Measurements from ENCODE around the gene CRACR2A. TPM values are rescaled to one million over a fixed set of nuclear protein-coding genes. Genes with fewer than 3 reads are reported as not detected.

CRACR2A gene
- total RNA-seq, 2 donors from 2014 or later = 1.1 to 4.7 TPM

- DNase-seq = no peak
- peaks cover 17% of the 10 kb centered on the region for H3K4me1 Mint-ChIP-seq
- Histone ChIP-seq H3K4me1 (ENCODE audit: control insufficient read depth, insufficient read depth, low read length) (peaks cover 8% of the 10 kb centered on the region), H3K27ac (ENCODE audit: low read depth, low read length) (no peak overlapping the region), H3K27me3 (ENCODE audit: control insufficient read depth, insufficient read depth, low read length, poor library complexity, severe bottlenecking) (peaks cover 67% of the 10 kb centered on the region), H3K9me3 (ENCODE audit: control insufficient read depth, low read length) (peaks cover 20% of the 10 kb centered on the region), H3K4me3 (ENCODE audit: low read length) (no peak overlapping the region), H3K9ac (ENCODE audit: extremely low read depth, low read length, poor library complexity, severe bottlenecking) (no peak overlapping the region), H3K36me3 (ENCODE audit: control insufficient read depth, insufficient read depth, low read length) (no peaks in the 10 kb centered on the region)
- H3K27ac Mint-ChIP-seq = no peak overlapping the region
- no peak overlapping the region for H3K4me3 Mint-ChIP-seq
- peaks cover 48% of the 10 kb centered on the region for H3K27me3 Mint-ChIP-seq (ENCODE audit: insufficient read depth)
- peaks cover 23% of the 10 kb centered on the region for H3K9me3 Mint-ChIP-seq
- peaks cover 9% of the 10 kb centered on the region for H3K36me3 Mint-ChIP-seq (ENCODE audit: low read depth)
- WGBS, 2 experiments (ENCODE audit: insufficient coverage in 1 of 2, insufficient read length in 1 of 2) = 56 to 89% methylated on average over 1 to 4 of the region's 4 CpGs
- TF ChIP-seq, protein P1, sequence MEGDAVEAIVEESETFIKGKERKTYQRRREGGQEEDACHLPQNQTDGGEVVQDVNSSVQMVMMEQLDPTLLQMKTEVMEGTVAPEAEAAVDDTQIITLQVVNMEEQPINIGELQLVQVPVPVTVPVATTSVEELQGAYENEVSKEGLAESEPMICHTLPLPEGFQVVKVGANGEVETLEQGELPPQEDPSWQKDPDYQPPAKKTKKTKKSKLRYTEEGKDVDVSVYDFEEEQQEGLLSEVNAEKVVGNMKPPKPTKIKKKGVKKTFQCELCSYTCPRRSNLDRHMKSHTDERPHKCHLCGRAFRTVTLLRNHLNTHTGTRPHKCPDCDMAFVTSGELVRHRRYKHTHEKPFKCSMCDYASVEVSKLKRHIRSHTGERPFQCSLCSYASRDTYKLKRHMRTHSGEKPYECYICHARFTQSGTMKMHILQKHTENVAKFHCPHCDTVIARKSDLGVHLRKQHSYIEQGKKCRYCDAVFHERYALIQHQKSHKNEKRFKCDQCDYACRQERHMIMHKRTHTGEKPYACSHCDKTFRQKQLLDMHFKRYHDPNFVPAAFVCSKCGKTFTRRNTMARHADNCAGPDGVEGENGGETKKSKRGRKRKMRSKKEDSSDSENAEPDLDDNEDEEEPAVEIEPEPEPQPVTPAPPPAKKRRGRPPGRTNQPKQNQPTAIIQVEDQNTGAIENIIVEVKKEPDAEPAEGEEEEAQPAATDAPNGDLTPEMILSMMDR (conservative IDR thresholded peaks at IDR 0.05) = no peak
Observed at GRCh38 chr12:3705354-3705675, 47.6 kb downstream of the CRACR2A start.

DNA sequence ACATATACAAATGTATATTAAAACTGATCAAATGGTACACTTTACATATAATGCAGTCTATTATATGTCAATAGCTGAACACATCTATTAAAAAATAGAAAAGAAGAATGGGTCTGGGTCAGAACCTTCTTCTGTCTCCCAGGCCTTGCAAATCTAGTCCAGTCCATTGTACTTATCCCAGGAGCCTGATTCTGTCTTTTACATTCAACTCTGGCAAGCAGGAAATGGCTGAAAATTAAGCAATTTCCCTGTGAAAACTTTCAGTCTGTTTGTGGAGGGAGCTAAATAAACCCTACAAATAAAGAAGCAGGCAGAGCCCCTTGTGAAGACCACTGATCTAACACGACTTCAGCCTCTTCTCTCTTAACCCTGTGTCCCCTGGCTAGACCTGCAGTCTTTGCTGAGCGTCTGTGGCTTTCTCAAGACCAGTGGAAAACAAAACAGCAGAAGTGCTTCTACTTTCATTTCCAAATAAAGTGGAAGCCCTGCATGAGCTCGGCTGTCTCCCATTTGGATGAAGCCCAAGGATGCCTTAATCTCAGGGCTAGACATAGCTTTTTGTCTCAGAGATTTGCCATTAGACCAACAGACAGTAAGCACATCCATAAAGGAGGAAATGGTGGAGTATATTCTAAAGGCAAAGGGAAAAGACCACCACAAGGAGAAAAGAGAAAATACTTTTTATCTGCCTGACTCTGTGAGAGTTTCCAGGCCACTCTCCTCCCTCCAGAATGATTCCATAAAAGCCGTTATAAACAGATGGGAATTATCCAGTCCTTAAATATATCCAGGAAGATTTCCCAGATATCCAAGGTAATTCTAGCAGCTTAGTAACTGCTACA, 48.2 kb downstream of the CRACR2A start:
- Histone ChIP-seq H3K9ac (ENCODE audit: extremely low read depth, low read length, poor library complexity, severe bottlenecking) (no peak overlapping the region), H3K27me3 (ENCODE audit: control insufficient read depth, insufficient read depth, low read length, poor library complexity, severe bottlenecking) (peaks cover 68% of the 10 kb centered on the region), H3K4me1 (ENCODE audit: control insufficient read depth, insufficient read depth, low read length) (peaks cover 8% of the 10 kb centered on the region), H3K9me3 (ENCODE audit: control insufficient read depth, low read length) (peaks cover 20% of the 10 kb centered on the region), H3K36me3 (ENCODE audit: control insufficient read depth, insufficient read depth, low read length) (no peaks in the 10 kb centered on the region), H3K27ac (ENCODE audit: low read depth, low read length) (no peak overlapping the region), H3K4me3 (ENCODE audit: low read length) (no peak overlapping the region)
- H3K27me3 Mint-ChIP-seq (ENCODE audit: insufficient read depth) = peaks cover 52% of the 10 kb centered on the region
- DNase-seq = no peak
- peaks cover 23% of the 10 kb centered on the region for H3K9me3 Mint-ChIP-seq
- peaks cover 17% of the 10 kb centered on the region for H3K4me1 Mint-ChIP-seq
- TF ChIP-seq, protein P1 (conservative IDR thresholded peaks at IDR 0.05) = no peak
- H3K27ac Mint-ChIP-seq = no peak overlapping the region
- H3K36me3 Mint-ChIP-seq (ENCODE audit: low read depth) = peaks cover 9% of the 10 kb centered on the region
- no peak overlapping the region for H3K4me3 Mint-ChIP-seq
- 80 to 84% methylated on average over 4 of the region's 4 CpGs for WGBS, 2 experiments (ENCODE audit: insufficient coverage in 1 of 2, insufficient read length in 1 of 2)

GRCh38 chr12:3700861-3701260, 52.0 kb downstream of the CRACR2A start:
- Histone ChIP-seq H3K9me3 (ENCODE audit: control insufficient read depth, low read length) (peaks cover 20% of the 10 kb centered on the region), H3K27me3 (ENCODE audit: control insufficient read depth, insufficient read depth, low read length, poor library complexity, severe bottlenecking) (peaks cover 73% of the 10 kb centered on the region), H3K27ac (ENCODE audit: low read depth, low read length) (no peak overlapping the region), H3K9ac (ENCODE audit: extremely low read depth, low read length, poor library complexity, severe bottlenecking) (no peak overlapping the region), H3K4me1 (ENCODE audit: control insufficient read depth, insufficient read depth, low read length) (peaks cover 5% of the 10 kb centered on the region), H3K36me3 (ENCODE audit: control insufficient read depth, insufficient read depth, low read length) (no peaks in the 10 kb centered on the region), H3K4me3 (ENCODE audit: low read length) (no peak overlapping the region)
- Mint-ChIP-seq H3K27ac (no peak overlapping the region), H3K4me3 (no peak overlapping the region), H3K4me1 (peaks cover 14% of the 10 kb centered on the region), H3K36me3 (ENCODE audit: low read depth) (peaks cover 9% of the 10 kb centered on the region), H3K9me3 (peaks cover 23% of the 10 kb centered on the region), H3K27me3 (ENCODE audit: insufficient read depth) (peaks cover 40% of the 10 kb centered on the region)
- DNase-seq = no peak
- TF ChIP-seq, protein P1 (conservative IDR thresholded peaks at IDR 0.05) = no peak
- WGBS, 2 experiments (ENCODE audit: insufficient coverage in 1 of 2, insufficient read length in 1 of 2) = 100% methylated on average over 1 of the region's 1 CpG; no CpG with 5 or more reads in 1 of the 2 experiments

Data from endodermal cell (in vitro differentiated cells).